OCI-LY1 (cell line): ENCODE data around the gene MTAP.

Experiments
- H2AFZ ChIP-seq: fragments of 200-600 bp; sonication (generic), shearing (Covaris generic); 2 replicates; pipeline ENCODE4 v1.6.0; 2014; ENCODE audit warnings: antibody characterized with exemption, mild to moderate bottlenecking, low read length
- H3F3A ChIP-seq: fragments of 200-600 bp; sonication (generic), shearing (Covaris generic); 2 replicates; pipeline ENCODE4 v1.6.0; 2014; ENCODE audit warnings: mild to moderate bottlenecking, antibody characterized with exemption, low read length, moderate library complexity; ENCODE audit not compliant: insufficient read depth
- H3K27ac ChIP-seq: fragments of 200-600 bp; sonication (generic); 2 replicates; pipeline ENCODE4 v1.5.1; 2014; ENCODE audit warnings: low read length, mixed run types, mild to moderate bottlenecking, low read depth; ENCODE audit not compliant: poor library complexity, severe bottlenecking
- H3K27me3 ChIP-seq: fragments of 200-600 bp; sonication (generic); 2 replicates; pipeline ENCODE4 v1.6.0; 2014; ENCODE audit warnings: antibody characterized with exemption, mild to moderate bottlenecking, low read length, moderate library complexity; ENCODE audit not compliant: insufficient read depth
- H3K36me3 ChIP-seq: fragments of 200-600 bp; sonication (generic); 2 replicates; pipeline ENCODE4 v1.6.1; 2014; ENCODE audit warnings: mild to moderate bottlenecking, antibody characterized with exemption, low read length, moderate library complexity, mixed read lengths; ENCODE audit not compliant: insufficient read depth
- H3K4me1 ChIP-seq: fragments of 200-600 bp; sonication (generic); 2 replicates; pipeline ENCODE4 v1.5.1; 2014; ENCODE audit warnings: mild to moderate bottlenecking, low read length, moderate library complexity; ENCODE audit not compliant: insufficient read depth, severe bottlenecking
- H3K4me2 ChIP-seq: fragments of 200-600 bp; sonication (generic), shearing (Covaris generic); 2 replicates; pipeline ENCODE4 v1.6.1; 2014; ENCODE audit warnings: low read length
- H3K4me3 ChIP-seq: fragments of 200-600 bp; sonication (generic); 2 replicates; pipeline ENCODE4 v1.5.1; 2014; ENCODE audit warnings: low read length, low read depth, mild to moderate bottlenecking, mixed read lengths; ENCODE audit not compliant: poor library complexity, severe bottlenecking
- H3K79me2 ChIP-seq: fragments of 200-600 bp; shearing (Covaris generic); 2 replicates; pipeline ENCODE4 v1.6.1; 2016; ENCODE audit warnings: mixed run types, low read length, mixed read lengths; ENCODE audit not compliant: insufficient read depth
- H3K9ac ChIP-seq: fragments of 200-600 bp; sonication (generic), shearing (Covaris generic); 2 replicates; pipeline ENCODE4 v1.6.1; 2014; ENCODE audit warnings: mild to moderate bottlenecking, low read length, mixed read lengths
- H3K9me2 ChIP-seq: fragments of 200-600 bp; sonication (generic), shearing (Covaris generic); 2 replicates; pipeline ENCODE4 v1.6.1; 2014; ENCODE audit warnings: low read depth, mild to moderate bottlenecking, low read length, mixed read lengths
- H3K9me3 ChIP-seq: fragments of 200-600 bp; shearing (Covaris generic); 2 replicates; pipeline ENCODE4 v1.6.1; 2014; ENCODE audit warnings: low read length, mixed read lengths
- H4K20me1 ChIP-seq: fragments of 200-600 bp; sonication (generic), shearing (Covaris generic); 2 replicates; pipeline ENCODE4 v1.6.0; 2016; ENCODE audit warnings: mild to moderate bottlenecking, low read length; ENCODE audit not compliant: insufficient read depth
- CTCF ChIP-seq: fragments of 200-600 bp; sonication (generic), shearing (Covaris generic); IDR thresholded peaks from 2 replicates; pipeline ENCODE4 v1.5.1; 2017; ENCODE audit warnings: mild to moderate bottlenecking, antibody characterized with exemption, low read length, moderate library complexity, mixed read lengths
- EZH2 ChIP-seq: fragments of 200-600 bp; sonication (generic), shearing (Covaris generic); IDR thresholded peaks from 2 replicates; pipeline ENCODE4 v1.8.0; 2017; ENCODE audit warnings: borderline replicate concordance, mixed run types, mild to moderate bottlenecking, antibody characterized with exemption, low read length, moderate library complexity, mixed read lengths

Gene MTAP

GRCh38 chr9:21810881-21811280 lies 8.4 kb downstream of the MTAP start:
- Histone ChIP-seq H3K79me2 (peaks cover 36% of the 10 kb centered on the region), H3K4me1 (peaks cover 46% of the 10 kb centered on the region), H3K9ac (no peak overlapping the region), H3K27me3 (no peaks in the 10 kb centered on the region), H4K20me1 (no peaks in the 10 kb centered on the region), H2AFZ (no peak overlapping the region), H3K4me2 (no peak overlapping the region), H3K9me2 (no peaks in the 10 kb centered on the region), H3K27ac (no peak overlapping the region), H3K36me3 (peaks cover 61% of the 10 kb centered on the region), H3K4me3 (no peak overlapping the region), H3F3A (no peaks in the 10 kb centered on the region), H3K9me3 (no peaks in the 10 kb centered on the region)
- no peak for TF ChIP-seq EZH2
- TF ChIP-seq CTCF: no peak

- H3K27ac ChIP-seq: no peak overlapping the region
- H3K4me1 ChIP-seq: peaks cover 35% of the 10 kb centered on the region
- TF ChIP-seq CTCF (no peak), EZH2 (no peak)
- H3K4me2 ChIP-seq: no peak overlapping the region
- no peaks in the 10 kb centered on the region for H3F3A ChIP-seq
- no peaks in the 10 kb centered on the region for H3K9me3 ChIP-seq
- H3K9me2 ChIP-seq: no peaks in the 10 kb centered on the region
- H3K36me3 ChIP-seq: peaks cover 68% of the 10 kb centered on the region
- no peak overlapping the region for H3K9ac ChIP-seq
- no peak overlapping the region for H2AFZ ChIP-seq
- no peaks in the 10 kb centered on the region for H3K27me3 ChIP-seq
- H4K20me1 ChIP-seq: no peaks in the 10 kb centered on the region
- peaks cover 26% of the 10 kb centered on the region for H3K79me2 ChIP-seq
- H3K4me3 ChIP-seq: no peak overlapping the region
These were observed 9.5 kb downstream of the MTAP start for GRCh38 chr9:21811914-21812313.

GRCh38 chr9:21812415-21812814 lies 10.0 kb downstream of the MTAP start:
- Histone ChIP-seq H3K4me3 (no peak overlapping the region), H3K27me3 (no peaks in the 10 kb centered on the region), H3K9ac (no peak overlapping the region), H3K4me1 (peaks cover 30% of the 10 kb centered on the region), H3K4me2 (no peak overlapping the region), H3K27ac (peak overlapping the region; percentile 9), H3F3A (no peaks in the 10 kb centered on the region), H4K20me1 (no peaks in the 10 kb centered on the region), H3K79me2 (peaks cover 21% of the 10 kb centered on the region), H3K36me3 (peaks cover 68% of the 10 kb centered on the region), H3K9me3 (no peaks in the 10 kb centered on the region), H3K9me2 (no peaks in the 10 kb centered on the region), H2AFZ (no peak overlapping the region)
- no peak for TF ChIP-seq EZH2
- TF ChIP-seq CTCF: no peak
